ENCODE data around the gene FAM117A. TPM values are rescaled to one million over a fixed set of nuclear protein-coding genes. Genes with fewer than 3 reads are reported as not detected.

FAM117A gene
- total and polyA plus RNA-seq, 2 of the 8 experiments (the other 6 are each of a cell fraction or from before 2014, with no cell fraction given), result 28.4 to 45.7 TPM

DNA sequence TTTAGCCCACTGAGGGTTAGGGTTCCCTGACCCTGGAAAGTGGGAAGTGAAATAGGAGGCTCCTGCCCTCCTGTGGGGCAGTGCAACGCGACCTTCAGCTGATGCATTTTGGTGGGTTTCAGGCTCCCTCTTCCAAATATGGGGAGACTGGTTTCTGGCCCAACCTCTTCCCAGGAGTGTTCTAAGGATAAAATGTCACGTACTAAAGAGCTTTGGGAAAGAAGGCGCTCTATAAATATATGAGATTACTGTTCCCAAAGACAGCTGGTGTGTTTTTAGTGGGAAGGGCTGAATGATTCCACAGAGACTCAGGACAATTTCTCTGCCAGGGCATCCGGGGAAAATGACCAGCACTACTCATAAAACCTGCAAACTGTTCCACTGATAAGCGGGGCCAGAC, 65.9 kb downstream of the FAM117A start:
- no peak overlapping the region for H2BK15ac ChIP-seq (ENCODE audit: low read length)
- FAIRE-seq (no peak), DNase-seq (ENCODE audit: low read depth in 1 of 2, low spot score in 2 of 2) (no peak)
- no peaks in the 10 kb centered on the region for H3K79me1 ChIP-seq (ENCODE audit: low read depth, low read length)
- ChIA-PET CTCF (ENCODE audit: partially characterized antibody) (interaction anchor here (0.6 to 19.2 kb wide), 15 partner anchors 10 to 1896 kb away, joined by 3 to 310 read pairs (median 4); partner anchors contain the start of genes NXPH3 and SLC35B1), POLR2A (ENCODE audit: partially characterized antibody) (interaction anchor here (1.2 to 4.9 kb wide), 4 partner anchors 10 to 127 kb away, joined by 3 to 29 read pairs (median 8); partner anchors contain the start of gene SLC35B1)
- no peak overlapping the region for H2BK20ac ChIP-seq (ENCODE audit: low read length)
- no peak overlapping the region for H2AFZ ChIP-seq (ENCODE audit: low read length)
- H3K27me3 ChIP-seq (replicated peaks in 1 of 4; ENCODE audit: control insufficient read depth in 3 of 4, extremely low read depth in 1 of 4, insufficient read depth in 3 of 4, low read length in 3 of 4), result no peaks in the 10 kb centered on the region
- H3K14ac ChIP-seq (ENCODE audit: insufficient read length), result no peak overlapping the region
- H3K4me1 ChIP-seq (replicated peaks in 1 of 4; ENCODE audit: control insufficient read depth in 3 of 4, insufficient read depth in 4 of 4, low read length in 3 of 4), result peaks cover 0 to 2% (median 0%) of the 10 kb centered on the region in 4 experiments; a peak in 3 of 7 replicates
- no peak overlapping the region for H3K4me2 ChIP-seq (ENCODE audit: insufficient read depth in 1 of 2, low read depth in 2 of 2, low read length in 2 of 2)
- no peak overlapping the region for H2BK5ac ChIP-seq (ENCODE audit: low read depth, low read length)
- no peak overlapping the region for H4K5ac ChIP-seq (ENCODE audit: insufficient read length, low read depth, low read length)
- H2BK12ac ChIP-seq (ENCODE audit: low read depth, low read length), result no peak overlapping the region
- no peak overlapping the region for H3K56ac ChIP-seq (replicated peaks; ENCODE audit: insufficient read length, low read depth, low read length)
- no peak overlapping the region for H2AK5ac ChIP-seq (ENCODE audit: low read depth, low read length)
- H3K4ac ChIP-seq (replicated peaks; ENCODE audit: insufficient read length, low read depth, low read length), result no peak overlapping the region
- no peak overlapping the region for H3K4me3 ChIP-seq (ENCODE audit: extremely low read depth in 1 of 4, insufficient read depth in 2 of 4, low read depth in 3 of 4, low read length in 4 of 4)
- H3K27ac ChIP-seq (ENCODE audit: low read depth, low read length), result no peak overlapping the region
- no peak overlapping the region for H2BK120ac ChIP-seq (replicated peaks; ENCODE audit: low read depth, low read length)
- WGBS, 2 experiments (ENCODE audit: extremely low coverage in 1 of 2, insufficient coverage in 1 of 2, insufficient read length in 1 of 2, insufficient replicate concordance in 2 of 2, low coverage in 1 of 2, low lambda C conversion rate in 2 of 2, missing lambda C conversion rate in 1 of 2), result 66% methylated on average over 6 of the region's 6 CpGs; no CpG with 5 or more reads in 1 of the 2 experiments
- H3K23me2 ChIP-seq (ENCODE audit: low read depth, low read length), result no peaks in the 10 kb centered on the region
- H3K9me3 ChIP-seq (ENCODE audit: insufficient read depth in 2 of 2, low read depth in 1 of 2, low read length in 1 of 2), result no peaks in the 10 kb centered on the region
- TF ChIP-seq, protein P1, sequence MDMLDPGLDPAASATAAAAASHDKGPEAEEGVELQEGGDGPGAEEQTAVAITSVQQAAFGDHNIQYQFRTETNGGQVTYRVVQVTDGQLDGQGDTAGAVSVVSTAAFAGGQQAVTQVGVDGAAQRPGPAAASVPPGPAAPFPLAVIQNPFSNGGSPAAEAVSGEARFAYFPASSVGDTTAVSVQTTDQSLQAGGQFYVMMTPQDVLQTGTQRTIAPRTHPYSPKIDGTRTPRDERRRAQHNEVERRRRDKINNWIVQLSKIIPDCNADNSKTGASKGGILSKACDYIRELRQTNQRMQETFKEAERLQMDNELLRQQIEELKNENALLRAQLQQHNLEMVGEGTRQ (IDR thresholded peaks at IDR 0.05; ENCODE audit: low read length), result no peak
- H4K20me1 ChIP-seq (replicated peaks in 1 of 2; ENCODE audit: control insufficient read depth in 1 of 2, insufficient read depth in 2 of 2, low read length in 2 of 2), result no peaks in the 10 kb centered on the region
- H4K8ac ChIP-seq (ENCODE audit: extremely low read depth, insufficient read depth, low read length), result no peak overlapping the region
- H3K9ac ChIP-seq (replicated peaks in 1 of 4; ENCODE audit: extremely low read depth in 1 of 4, low read depth in 3 of 4, low read length in 3 of 4), result no peak overlapping the region
- no peak overlapping the region for H3K18ac ChIP-seq (ENCODE audit: extremely low read depth, low read length)
- H3K79me2 ChIP-seq (ENCODE audit: control insufficient read depth in 1 of 2, insufficient read depth in 2 of 2, low read length in 2 of 2), result no peaks in the 10 kb centered on the region
- H4K91ac ChIP-seq (replicated peaks; ENCODE audit: insufficient read length, low read length), result no peak overlapping the region
- peaks cover 11 to 28% (median 22%) of the 10 kb centered on the region in 4 experiments for H3K36me3 ChIP-seq (ENCODE audit: control insufficient read depth in 2 of 4, insufficient read depth in 4 of 4, low read length in 3 of 4)
- H3K23ac ChIP-seq (ENCODE audit: insufficient read length), result no peak overlapping the region

Data from H1 (cell line).